IMR-90 (cell line): ENCODE measurements around the gene SEC14L1.

ENCODE experiments used
- CEBPB ChIP-seq: IDR thresholded peaks from 2 replicates; pipeline ENCODE4 v1.6.1; 2012; ENCODE audit warnings: low read depth, low read length, improper control_type of control experiment
- CTCF ChIP-seq: conservative IDR thresholded peaks from 2 replicates; pipeline ENCODE4 v1.5.1; 2012; ENCODE audit warnings: mild to moderate bottlenecking, low read depth, low read length, improper control_type of control experiment
- FOS ChIP-seq: fragments of 150-350 bp; IDR thresholded peaks from 2 replicates; pipeline ENCODE4 v1.6.1; 2016; ENCODE audit warnings: low read depth, low read length
- MAFK ChIP-seq: IDR thresholded peaks from 2 replicates; pipeline ENCODE4 v1.6.1; 2012; ENCODE audit warnings: low read depth, low read length, improper control_type of control experiment
- MAZ ChIP-seq: IDR thresholded peaks from 2 replicates; pipeline ENCODE4 v1.6.1; 2012; ENCODE audit warnings: low read depth, mild to moderate bottlenecking, low read length, improper control_type of control experiment, moderate library complexity, borderline replicate concordance
- MXI1 ChIP-seq: IDR thresholded peaks from 2 replicates; pipeline ENCODE4 v1.6.1; 2012; ENCODE audit warnings: low read depth, mild to moderate bottlenecking, low read length, moderate library complexity, borderline replicate concordance
- POLR2A ChIP-seq: IDR thresholded peaks from 2 replicates; pipeline ENCODE4 v1.6.1; 2012; ENCODE audit warnings: mild to moderate bottlenecking, low read depth, low read length
- RCOR1 ChIP-seq: IDR thresholded peaks from 2 replicates; pipeline ENCODE4 v1.6.1; 2012; ENCODE audit warnings: mild to moderate bottlenecking, low read length, improper control_type of control experiment; ENCODE audit not compliant: insufficient replicate concordance
- USF2 ChIP-seq: fragments of 150-350 bp; IDR thresholded peaks from 2 replicates; pipeline ENCODE4 v1.6.1; 2017; ENCODE audit warnings: mild to moderate bottlenecking, antibody characterized with exemption, low read length, low read depth

- TF ChIP-seq CTCF (no peak), POLR2A (no peak), USF2 (no peak), CEBPB (peak; percentile 88), MAZ (no peak), MAFK (peak; percentile 80), RCOR1 (no peak), MXI1 (peak; percentile 36; the same call in 1 of the 2 replicates), FOS (no peak)
These were observed 94.7 kb downstream of the SEC14L1 start for GRCh38 chr17:77235370-77235941.
